Activated CD8-positive, alpha-beta memory T cell treated with anti-CD3 and anti-CD28 coated beads for 36 hours (primary cell): ENCODE measurements around the gene CCDC82. TPM values are rescaled to one million over a fixed set of nuclear protein-coding genes. Genes with fewer than 3 reads are reported as not detected.

Experiments used
- CTCF ChIA-PET: fragments of 350-600 bp; sonication (Branson Sonifier 250); formaldehyde crosslinking; loops from one replicate; lab custom pipeline; 2021; ENCODE audit warnings: antibody characterized with exemption; lab: Charles Lee
- POLR2A ChIA-PET: fragments of 350-600 bp; sonication (Branson Sonifier 250); formaldehyde crosslinking; loops from one replicate; lab custom pipeline; 2021; ENCODE audit warnings: antibody characterized with exemption; lab: Charles Lee
- total RNA-seq, 2 experiments: library from RNA; stranded (reverse); gene quantifications; one replicate each; pipeline ENCODE4 v1.2.3, GENCODE V29; 2021

The CCDC82 gene
- total RNA-seq, 2 experiments from 2014 or later, result 24.1 to 28.1 TPM

DNA sequence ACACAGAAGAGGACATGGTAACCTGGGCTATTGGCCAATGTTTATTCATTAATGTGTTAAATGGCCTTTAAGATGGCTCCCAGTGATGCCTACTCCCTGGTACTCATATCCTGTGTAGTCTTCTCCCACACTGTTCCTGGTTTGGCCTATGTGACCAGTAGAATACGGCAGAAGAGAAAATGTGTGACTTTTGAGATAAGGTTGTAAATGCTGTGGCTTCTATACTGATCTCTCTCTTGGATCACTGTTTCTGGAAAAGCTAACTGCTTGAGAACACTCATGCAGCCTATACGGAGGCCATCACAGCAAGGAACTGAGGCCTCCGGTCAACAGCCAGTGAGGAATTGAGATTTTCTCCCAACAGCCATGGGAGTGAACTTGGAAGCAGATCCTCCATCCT is 70.9 kb downstream of the CCDC82 start:
- POLR2A ChIA-PET, result interaction anchor here (0.6 kb wide), 1 partner anchor 31 kb away, joined by 6 read pairs; no protein-coding TSS in a partner anchor
- CTCF ChIA-PET, result interaction anchor here (0.9 to 1.7 kb wide), 3 partner anchors 10 to 24 kb away, joined by 4 to 6 read pairs (median 4); partner anchors contain the start of gene MAML2

DNA sequence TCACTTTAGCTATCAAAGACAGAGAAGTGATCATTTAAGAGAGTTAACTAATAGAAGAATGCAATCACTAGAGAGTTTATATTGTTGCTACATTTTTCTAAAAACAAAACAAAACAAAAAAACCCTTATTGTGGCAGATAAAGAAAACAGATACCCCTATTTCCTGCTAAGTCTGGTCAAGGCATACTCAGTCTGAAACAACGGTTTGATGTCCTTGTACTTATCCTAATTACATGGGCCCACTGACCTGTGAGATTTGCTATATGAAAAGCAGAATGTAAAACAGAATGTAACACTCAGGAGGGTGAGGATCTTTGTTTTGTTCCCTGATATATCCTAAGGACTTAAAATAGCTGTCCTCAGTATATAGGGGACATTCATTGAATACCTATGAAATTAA is 71.3 kb downstream of the CCDC82 start:
- POLR2A ChIA-PET, result interaction anchor here (0.6 kb wide), 1 partner anchor 30 kb away, joined by 6 read pairs; no protein-coding TSS in a partner anchor
- CTCF ChIA-PET, result interaction anchor here (0.9 to 1.5 kb wide), 2 partner anchors 9 to 12 kb away, joined by 4 read pairs; no protein-coding TSS in a partner anchor

DNA sequence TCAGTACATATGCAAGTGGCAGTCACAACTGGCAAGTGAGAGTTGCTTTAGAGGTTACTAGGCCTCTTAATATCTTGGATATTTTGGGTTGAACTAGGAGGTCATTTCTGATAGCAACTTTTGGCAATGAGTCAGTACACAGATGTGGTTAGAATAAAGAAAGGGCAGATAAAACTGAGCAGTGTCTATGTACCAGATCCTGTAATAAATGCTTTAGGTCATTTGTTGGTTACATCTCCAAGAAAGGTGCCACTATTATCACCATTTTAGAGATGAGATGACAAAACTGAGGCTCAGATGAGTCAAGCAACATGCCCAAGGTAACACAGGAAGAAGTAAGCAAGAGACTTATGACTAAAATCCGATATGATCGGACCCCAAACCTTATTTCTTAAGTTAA is 71.7 kb downstream of the CCDC82 start:
- POLR2A ChIA-PET, result no interaction called here
- CTCF ChIA-PET, result interaction anchor here (1.5 kb wide), 1 partner anchor 9 kb away, joined by 4 read pairs; no protein-coding TSS in a partner anchor

DNA sequence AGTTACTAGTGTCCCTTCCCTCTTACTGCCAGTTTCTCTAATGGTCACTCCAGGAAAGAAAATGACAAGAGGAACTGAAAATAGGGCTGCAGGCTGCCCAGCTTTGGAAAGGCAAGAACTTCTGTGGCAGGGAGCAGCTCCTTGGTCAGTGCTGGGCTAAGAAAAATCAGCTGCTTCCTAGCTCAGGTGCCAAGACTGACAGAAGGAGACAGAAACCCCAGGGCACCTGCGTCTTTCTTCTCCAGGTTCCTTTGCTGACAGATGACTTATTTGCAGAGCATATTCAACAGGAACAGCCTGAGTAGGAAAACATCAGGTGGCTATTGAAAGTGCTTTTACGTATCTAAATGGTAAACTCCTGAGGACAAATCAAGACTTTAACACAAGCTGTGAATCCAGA is 72.1 kb downstream of the CCDC82 start:
- CTCF ChIA-PET, result interaction anchor here (1.5 kb wide), 1 partner anchor 9 kb away, joined by 4 read pairs; no protein-coding TSS in a partner anchor
- POLR2A ChIA-PET, result no interaction called here

DNA sequence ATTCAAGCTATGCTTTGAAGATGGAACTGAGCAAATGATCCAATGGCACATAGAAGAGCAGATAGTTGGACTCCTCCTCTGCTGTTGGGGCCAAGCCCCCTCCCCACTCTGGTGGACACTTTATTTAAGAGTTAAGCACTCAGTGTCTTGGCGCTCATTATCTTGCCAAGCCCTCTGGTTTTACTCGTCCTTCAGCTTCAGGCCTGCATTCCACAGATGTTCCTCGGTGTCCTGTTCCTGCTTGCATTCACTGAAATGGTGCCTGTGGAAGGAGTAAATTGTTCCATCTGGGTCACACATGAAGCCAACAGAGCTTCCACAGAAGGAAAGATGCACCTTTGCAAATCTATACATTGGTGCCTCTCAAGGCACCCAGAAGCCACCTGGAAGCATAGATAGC is 72.8 kb downstream of the CCDC82 start:
- ChIA-PET POLR2A (no interaction called here), CTCF (no interaction called here)

DNA sequence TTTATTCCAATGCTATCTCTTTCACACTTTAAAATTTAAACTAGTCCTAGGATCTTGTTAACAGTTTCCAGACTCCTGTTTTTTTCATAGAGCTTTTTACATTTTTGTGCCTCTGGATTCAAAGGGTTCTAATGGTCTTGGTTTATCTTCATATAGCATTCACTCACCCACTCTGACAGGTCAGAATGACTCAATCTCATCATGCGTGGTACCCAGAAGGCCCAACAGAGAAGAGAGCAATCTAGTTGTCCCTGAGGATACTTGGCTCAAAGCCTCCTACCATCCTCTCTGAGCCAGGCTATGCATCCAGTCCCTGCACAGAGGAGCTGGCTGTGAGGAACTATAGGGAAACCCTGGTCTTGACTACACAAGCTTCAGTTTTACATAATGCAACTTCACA is 74.2 kb downstream of the CCDC82 start:
- ChIA-PET POLR2A (interaction anchor here (0.6 kb wide), 1 partner anchor 13 kb away, joined by 3 read pairs; no protein-coding TSS in a partner anchor), CTCF (no interaction called here)

DNA sequence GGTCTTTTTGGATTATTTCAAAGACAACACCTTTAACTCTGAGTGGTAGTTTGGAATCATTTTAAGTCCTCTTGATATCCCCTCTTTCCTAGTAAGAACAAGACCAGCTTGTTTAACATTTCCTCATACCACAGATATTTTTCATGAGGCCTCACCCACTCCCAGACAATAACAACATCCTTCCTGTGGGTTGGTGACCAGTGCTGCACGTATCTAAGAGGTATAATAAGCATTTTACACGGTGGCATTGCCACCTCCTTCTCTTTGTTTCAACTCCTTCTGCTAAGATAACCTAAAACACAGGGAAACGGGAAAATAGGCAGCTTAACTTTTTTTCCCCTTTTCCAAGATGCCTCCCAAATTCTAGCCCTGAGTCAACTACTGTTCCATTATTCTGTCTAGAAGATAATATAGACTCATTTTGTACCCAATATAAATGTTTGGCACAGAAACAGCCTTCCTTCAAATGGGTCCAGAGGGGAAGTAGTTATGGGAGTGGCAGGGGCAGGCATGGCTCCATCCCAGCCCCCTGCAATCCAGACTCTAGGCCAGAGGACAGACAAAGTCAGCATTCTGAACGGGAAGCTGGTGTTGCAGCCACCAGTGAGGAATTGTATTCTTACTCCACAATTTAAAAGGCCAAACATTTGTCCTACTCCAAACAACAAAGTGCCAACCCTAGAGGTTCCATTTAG is 75.2 kb downstream of the CCDC82 start:
- CTCF ChIA-PET, result interaction anchor here (0.7 kb wide), 1 partner anchor 21 kb away, joined by 3 read pairs; no protein-coding TSS in a partner anchor
- POLR2A ChIA-PET, result no interaction called here

DNA sequence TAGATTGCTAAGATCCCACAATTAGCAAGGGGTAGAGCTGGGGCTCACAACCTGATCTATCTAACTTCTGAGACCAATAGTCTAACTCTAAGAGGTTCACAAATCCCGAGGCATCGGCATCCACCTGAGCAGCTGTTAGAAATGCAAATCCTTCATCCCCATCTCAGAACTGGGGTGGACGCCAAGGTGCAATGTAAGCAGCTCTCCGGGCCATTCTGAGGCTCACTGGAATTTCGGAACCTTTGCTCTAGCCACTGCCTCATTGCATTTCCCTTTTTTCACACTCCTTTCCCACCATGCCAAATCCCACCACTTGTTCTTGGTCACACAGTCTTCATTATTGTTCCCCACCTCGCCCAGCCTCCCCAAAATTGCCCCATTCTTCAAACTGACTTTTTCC is 76.5 kb downstream of the CCDC82 start:
- ChIA-PET CTCF (no interaction called here), POLR2A (no interaction called here)

DNA sequence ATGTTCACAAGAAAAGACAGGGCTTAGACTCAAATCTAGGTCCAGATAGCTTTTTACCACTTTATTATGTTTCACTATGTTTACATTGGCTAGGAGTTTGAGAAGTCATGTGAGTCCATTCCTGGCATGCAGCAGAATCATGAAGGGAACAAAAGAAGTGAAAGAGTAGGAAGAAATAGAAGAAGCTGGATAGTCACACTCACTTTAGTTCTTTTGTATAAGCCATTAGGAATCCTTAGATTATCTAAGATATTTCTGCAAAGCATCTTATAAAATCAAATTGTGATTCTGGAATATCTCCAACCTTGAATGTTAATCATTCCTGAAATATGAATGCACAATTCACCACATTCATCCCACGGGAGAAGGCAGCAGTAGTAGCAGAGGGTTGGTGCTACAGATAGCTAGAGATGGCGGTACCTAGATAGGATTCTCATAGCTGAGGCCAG is 78.6 kb downstream of the CCDC82 start:
- ChIA-PET POLR2A (interaction anchor here (0.5 kb wide), 1 partner anchor 29 kb away, joined by 3 read pairs; no protein-coding TSS in a partner anchor), CTCF (interaction anchor here (0.9 kb wide), 1 partner anchor 125 kb away, joined by 3 read pairs; no protein-coding TSS in a partner anchor)

DNA sequence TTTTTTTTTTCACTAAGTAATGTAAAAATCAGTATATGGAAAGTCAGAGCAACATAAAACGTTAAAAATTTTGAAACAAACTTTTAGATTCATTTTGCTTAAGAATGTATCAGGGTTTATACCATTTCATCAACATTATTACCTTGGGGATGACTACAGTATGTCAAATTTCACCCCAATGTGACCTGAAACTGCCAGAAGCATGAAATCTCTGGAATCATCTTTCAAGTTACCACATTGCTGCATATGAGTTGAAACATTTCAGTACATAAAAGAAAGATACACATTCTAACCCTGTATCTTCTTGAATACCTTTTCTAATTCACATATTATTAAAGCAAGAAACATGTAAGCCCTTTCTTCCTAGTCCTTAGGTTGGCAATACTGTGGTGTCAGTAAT is 79.5 kb downstream of the CCDC82 start:
- POLR2A ChIA-PET, result no interaction called here
- CTCF ChIA-PET, result interaction anchor here (0.9 kb wide), 1 partner anchor 124 kb away, joined by 3 read pairs; no protein-coding TSS in a partner anchor

DNA sequence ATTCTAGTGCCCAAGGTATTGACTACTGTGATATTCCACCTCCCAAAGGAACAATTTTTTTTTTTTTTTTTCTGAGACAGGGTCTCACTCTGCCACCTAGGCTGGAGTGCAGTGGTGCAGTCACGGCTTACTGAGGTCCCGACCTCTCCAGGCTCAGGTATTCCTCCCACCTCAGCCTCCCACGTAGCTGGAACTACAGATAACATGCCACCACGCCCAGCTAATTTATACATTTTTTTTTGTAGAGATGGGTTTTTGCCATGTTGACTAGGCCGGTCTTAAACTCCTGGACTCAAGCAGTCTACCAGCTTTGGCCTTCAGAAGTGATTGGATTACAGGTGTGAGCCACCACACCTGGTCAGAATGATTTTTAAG is 80.1 kb downstream of the CCDC82 start:
- CTCF ChIA-PET, result interaction anchor here (1.2 kb wide), 1 partner anchor 8 kb away, joined by 4 read pairs; no protein-coding TSS in a partner anchor
- POLR2A ChIA-PET, result no interaction called here

DNA sequence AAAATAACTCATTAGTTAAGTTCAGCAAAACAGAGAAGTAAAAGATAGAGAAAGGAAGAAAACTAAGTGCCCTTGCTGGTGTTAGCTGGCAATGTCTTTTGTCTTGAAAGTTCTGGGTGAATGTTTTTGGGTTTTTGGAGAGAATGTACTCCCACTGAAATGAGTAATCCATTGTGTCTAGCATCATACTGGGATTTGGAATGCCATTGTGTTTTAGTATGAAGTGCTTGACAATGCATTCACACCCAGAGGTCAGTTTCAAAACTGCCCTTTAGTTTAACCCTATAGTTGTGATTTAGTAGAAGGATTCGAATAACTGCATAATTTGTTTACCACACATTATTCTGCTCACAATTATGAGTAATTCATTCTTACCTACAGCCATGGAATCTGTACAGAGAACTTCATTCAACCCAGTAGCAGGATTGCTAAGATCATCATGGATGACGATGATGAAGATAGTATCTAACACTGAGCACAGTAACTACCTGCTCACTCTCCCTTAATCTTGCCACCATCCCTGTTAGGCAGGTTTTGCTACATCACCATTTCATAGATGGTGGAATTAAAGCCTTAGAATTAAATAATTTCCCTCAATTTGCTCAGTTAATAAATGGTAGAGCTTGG is 80.6 kb downstream of the CCDC82 start:
- ChIA-PET CTCF (interaction anchor here (1.2 kb wide), 1 partner anchor 9 kb away, joined by 4 read pairs; no protein-coding TSS in a partner anchor), POLR2A (no interaction called here)

DNA sequence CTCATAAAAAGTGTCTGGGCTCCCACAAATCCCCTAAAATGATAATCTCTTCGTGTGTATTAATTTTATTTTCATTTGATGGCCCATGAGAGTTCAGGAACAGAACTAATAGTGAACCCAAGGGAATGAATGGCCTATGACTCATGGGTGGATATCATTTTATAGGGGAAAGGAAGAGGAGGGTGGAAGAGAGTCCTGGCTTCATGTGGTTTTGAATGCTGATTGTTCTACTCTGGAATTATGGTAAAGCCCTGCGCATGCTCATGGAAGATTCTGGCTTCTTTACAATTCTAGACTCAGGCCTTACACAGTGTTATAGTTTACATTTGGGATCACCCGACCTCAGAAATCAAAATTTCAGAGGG is 82.0 kb downstream of the CCDC82 start:
- CTCF ChIA-PET, result no interaction called here
- POLR2A ChIA-PET, result no interaction called here

DNA sequence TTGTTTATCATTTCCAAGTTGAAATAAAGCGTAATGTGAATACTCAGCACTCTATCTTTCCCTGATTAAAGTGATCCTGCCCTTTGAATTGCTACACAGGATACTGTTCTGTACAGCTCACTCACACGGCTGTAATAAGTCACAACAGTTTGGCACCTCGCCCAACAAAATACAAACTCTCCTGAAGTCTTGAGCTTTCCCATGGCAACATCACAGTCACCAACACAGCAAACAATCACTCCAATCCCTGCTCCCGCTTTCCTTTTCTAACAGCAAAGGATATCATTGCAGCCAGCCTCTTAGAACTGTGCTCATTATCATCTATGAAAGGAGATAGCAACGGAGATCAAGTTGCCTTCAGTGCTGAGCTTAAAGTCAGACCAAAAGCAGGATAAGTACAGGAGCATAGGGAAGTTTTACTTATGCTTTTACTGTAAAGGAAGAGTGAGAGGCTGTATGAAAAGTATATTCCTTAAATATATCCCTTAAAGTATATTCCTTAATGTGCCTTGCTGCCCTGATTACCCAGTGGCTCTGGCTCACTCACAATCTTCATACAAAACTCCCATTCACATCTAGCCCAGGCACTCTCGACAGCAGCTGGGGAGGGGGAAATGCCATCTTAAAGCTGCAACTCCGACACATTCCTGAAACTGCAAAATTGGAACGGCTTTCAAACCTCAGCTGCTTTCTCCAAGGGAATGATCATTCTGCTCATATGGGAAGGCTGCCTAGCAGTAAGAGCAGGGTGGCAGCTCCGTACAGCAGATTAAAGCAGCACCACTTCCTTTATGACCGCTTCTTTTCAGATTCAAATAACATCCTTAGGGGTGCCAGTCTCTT is 82.6 kb downstream of the CCDC82 start:
- POLR2A ChIA-PET, result no interaction called here
- CTCF ChIA-PET, result interaction anchor here (0.6 to 1.6 kb wide), 2 partner anchors 12 to 1056 kb away, joined by 3 to 4 read pairs; no protein-coding TSS in a partner anchor

DNA sequence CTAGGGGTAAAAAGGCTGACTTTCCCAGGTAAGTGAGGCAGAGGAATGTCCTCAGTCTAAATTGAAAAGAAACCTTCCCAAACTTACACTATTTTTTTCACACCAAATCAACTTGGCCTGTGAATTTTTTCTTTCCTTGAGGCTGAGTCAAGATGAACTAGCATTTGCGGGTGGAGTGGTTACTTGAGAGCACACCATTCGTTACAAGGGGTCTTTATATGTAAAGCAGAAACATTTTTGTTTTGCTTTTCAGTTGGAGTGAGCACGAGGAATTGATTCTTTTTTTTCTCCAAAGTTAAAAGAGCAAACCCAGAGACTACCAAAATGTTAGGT is 83.1 kb downstream of the CCDC82 start:
- CTCF ChIA-PET, result interaction anchor here (0.6 to 1.6 kb wide), 2 partner anchors 12 to 1055 kb away, joined by 3 to 4 read pairs; no protein-coding TSS in a partner anchor

DNA sequence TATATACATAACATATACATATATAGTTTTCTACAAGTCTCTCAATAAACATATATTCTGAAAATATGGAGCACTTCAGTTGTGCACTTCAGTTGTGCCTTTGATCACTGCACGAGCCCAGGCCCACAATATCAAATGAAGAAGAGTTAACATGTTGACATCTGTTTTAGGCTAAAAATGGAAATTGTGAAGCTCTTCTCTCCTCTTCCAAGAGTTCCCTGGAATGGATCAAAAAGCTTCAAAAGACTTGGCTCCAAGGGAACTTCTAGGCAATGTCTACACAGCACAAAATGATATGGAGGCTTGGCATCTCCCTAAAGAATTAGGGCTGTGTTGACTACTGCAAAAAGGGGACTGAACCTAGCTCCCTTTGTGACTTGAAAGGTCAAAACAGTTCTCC is 83.6 kb downstream of the CCDC82 start:
- POLR2A ChIA-PET, result no interaction called here
- CTCF ChIA-PET, result interaction anchor here (1.6 kb wide), 1 partner anchor 13 kb away, joined by 4 read pairs; no protein-coding TSS in a partner anchor

More for the DNA sequence above, 83.1 kb downstream of the CCDC82 start:
- POLR2A ChIA-PET, result no interaction called here

DNA sequence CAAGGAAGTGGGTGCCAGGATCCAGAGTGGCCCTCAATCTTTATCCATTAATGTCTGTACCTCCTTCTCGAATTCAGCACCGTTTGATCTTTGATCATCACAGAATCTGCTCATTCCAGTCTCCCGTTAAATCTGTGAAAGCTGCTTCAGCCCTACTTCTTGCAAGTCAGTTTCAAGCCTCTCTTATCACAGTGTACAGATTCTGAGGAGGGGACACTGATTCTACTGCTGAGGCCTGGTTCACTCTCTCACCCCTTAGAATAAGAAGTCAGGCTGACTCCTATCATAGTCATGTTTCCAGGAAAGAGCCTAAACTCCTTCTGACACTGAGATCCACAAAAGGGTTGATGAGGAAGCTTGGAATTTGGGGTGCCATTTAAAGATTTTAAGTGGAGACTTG is 85.7 kb downstream of the CCDC82 start:
- POLR2A ChIA-PET, result no interaction called here

DNA sequence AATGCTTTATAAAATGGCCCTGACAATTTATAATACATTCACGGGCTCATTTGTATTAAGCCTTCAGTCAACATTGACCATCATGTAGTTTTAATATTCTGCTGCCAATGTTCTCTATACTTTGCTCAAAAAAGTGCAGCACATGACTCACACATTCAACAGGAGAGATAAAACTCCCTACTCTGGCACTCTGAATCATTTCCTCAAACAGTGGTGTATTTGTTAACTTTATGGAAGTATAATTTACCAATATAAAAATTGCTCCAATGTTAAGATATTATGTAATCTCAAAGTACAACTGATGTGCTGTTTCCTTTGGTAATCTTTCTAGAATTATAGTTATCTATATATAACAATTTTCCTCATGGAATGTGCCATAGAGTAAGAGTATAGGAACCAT is 86.6 kb downstream of the CCDC82 start:
- POLR2A ChIA-PET, result no interaction called here
- CTCF ChIA-PET, result no interaction called here

More for the DNA sequence above, 85.7 kb downstream of the CCDC82 start:
- CTCF ChIA-PET, result no interaction called here
